Suprapubic skin (tissue), 4 donors: Measurements from ENCODE around the gene NKD2. TPM values are rescaled to one million over a fixed set of nuclear protein-coding genes. Genes with fewer than 3 reads are reported as not detected.

ENCODE experiments used
- DNase-seq, 2 donors: peaks; one replicate each; pipeline ENCODE4 v3.0.0-alpha.2; 2019; ENCODE audit warnings: low spot score in 2 of 2
- H3K27ac ChIP-seq: fragments of 200-600 bp; sonication (generic); one replicate; pipeline ENCODE4 v1.5.1; 2019
- H3K27me3 ChIP-seq: fragments of 200-600 bp; sonication (generic); one replicate; pipeline ENCODE4 v1.5.1; 2019
- H3K36me3 ChIP-seq: fragments of 200-600 bp; sonication (generic); one replicate; pipeline ENCODE4 v1.5.1; 2019
- H3K4me1 ChIP-seq: fragments of 200-600 bp; sonication (generic); one replicate; pipeline ENCODE4 v1.5.1; 2019
- H3K4me3 ChIP-seq: fragments of 200-600 bp; sonication (generic); one replicate; pipeline ENCODE4 v1.5.1; 2019; ENCODE audit warnings: mild to moderate bottlenecking
- H3K9me3 ChIP-seq: fragments of 200-600 bp; sonication (generic); one replicate; pipeline ENCODE4 v1.5.1; 2019
- EP300 ChIP-seq: sonication (generic); formaldehyde crosslinking; IDR thresholded peaks from one replicate; pipeline ENCODE4 v1.6.1; 2017; ENCODE audit warnings: antibody characterized with exemption
- POLR2A ChIP-seq, 2 donors: fragments of 450-650 bp; IDR thresholded peaks; one replicate each; pipeline ENCODE4 v1.6.1; 2017; ENCODE audit warnings: antibody characterized with exemption in 2 of 2, mild to moderate bottlenecking in 2 of 2, moderate library complexity in 2 of 2
- POLR2AphosphoS5 ChIP-seq, 3 donors: sonication (generic); formaldehyde crosslinking; IDR thresholded peaks; one replicate each; pipeline ENCODE4 v1.6.1; 2017; ENCODE audit warnings: antibody characterized with exemption in 3 of 3
- WGBS: methylation state at CpG from one replicate; pipeline ENCODE4 v1.1.5; 2018; 5-methylcytosine and 5-hydroxymethylcytosine counted together
- total RNA-seq, 4 donors: library from RNA; depleted of rRNA; stranded (reverse); fragments of >200 nt; gene quantifications; one replicate each; pipeline ENCODE4 v1.1.0, GENCODE V29; 2016
- TF ChIP-seq, protein P1 (sequence below), 2 donors: fragments of 200-600 bp in 1 of 2; fragments of 450-650 bp in 1 of 2; sonication (generic) in 1 of 2; IDR thresholded peaks; one replicate each; pipeline ENCODE4 v1.5.1; 2016 to 2019; ENCODE audit warnings: antibody characterized with exemption in 2 of 2, mild to moderate bottlenecking in 1 of 2, moderate library complexity in 1 of 2

NKD2 gene
- total RNA-seq, 4 donors from 2014 or later: 7.9 to 13.0 (median 10.6) TPM

- Histone ChIP-seq H3K36me3 (peaks cover 40% of the 10 kb centered on the region), H3K4me3 (no peak overlapping the region), H3K9me3 (no peaks in the 10 kb centered on the region), H3K4me1 (no peaks in the 10 kb centered on the region), H3K27me3 (no peaks in the 10 kb centered on the region), H3K27ac (no peak overlapping the region)
- WGBS: 90% methylated on average over 8 of the region's 15 CpGs
- DNase-seq: no peak
- TF ChIP-seq, protein P1, sequence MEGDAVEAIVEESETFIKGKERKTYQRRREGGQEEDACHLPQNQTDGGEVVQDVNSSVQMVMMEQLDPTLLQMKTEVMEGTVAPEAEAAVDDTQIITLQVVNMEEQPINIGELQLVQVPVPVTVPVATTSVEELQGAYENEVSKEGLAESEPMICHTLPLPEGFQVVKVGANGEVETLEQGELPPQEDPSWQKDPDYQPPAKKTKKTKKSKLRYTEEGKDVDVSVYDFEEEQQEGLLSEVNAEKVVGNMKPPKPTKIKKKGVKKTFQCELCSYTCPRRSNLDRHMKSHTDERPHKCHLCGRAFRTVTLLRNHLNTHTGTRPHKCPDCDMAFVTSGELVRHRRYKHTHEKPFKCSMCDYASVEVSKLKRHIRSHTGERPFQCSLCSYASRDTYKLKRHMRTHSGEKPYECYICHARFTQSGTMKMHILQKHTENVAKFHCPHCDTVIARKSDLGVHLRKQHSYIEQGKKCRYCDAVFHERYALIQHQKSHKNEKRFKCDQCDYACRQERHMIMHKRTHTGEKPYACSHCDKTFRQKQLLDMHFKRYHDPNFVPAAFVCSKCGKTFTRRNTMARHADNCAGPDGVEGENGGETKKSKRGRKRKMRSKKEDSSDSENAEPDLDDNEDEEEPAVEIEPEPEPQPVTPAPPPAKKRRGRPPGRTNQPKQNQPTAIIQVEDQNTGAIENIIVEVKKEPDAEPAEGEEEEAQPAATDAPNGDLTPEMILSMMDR (IDR thresholded peaks at IDR 0.05): no peak
- TF ChIP-seq POLR2A (IDR thresholded peaks at IDR 0.05) (no peak), POLR2AphosphoS5 (IDR thresholded peaks at IDR 0.05) (no peak), EP300 (no peak)
These were observed 61.1 kb downstream of the NKD2 start for GRCh38 chr5:1069720-1070088.

DNA sequence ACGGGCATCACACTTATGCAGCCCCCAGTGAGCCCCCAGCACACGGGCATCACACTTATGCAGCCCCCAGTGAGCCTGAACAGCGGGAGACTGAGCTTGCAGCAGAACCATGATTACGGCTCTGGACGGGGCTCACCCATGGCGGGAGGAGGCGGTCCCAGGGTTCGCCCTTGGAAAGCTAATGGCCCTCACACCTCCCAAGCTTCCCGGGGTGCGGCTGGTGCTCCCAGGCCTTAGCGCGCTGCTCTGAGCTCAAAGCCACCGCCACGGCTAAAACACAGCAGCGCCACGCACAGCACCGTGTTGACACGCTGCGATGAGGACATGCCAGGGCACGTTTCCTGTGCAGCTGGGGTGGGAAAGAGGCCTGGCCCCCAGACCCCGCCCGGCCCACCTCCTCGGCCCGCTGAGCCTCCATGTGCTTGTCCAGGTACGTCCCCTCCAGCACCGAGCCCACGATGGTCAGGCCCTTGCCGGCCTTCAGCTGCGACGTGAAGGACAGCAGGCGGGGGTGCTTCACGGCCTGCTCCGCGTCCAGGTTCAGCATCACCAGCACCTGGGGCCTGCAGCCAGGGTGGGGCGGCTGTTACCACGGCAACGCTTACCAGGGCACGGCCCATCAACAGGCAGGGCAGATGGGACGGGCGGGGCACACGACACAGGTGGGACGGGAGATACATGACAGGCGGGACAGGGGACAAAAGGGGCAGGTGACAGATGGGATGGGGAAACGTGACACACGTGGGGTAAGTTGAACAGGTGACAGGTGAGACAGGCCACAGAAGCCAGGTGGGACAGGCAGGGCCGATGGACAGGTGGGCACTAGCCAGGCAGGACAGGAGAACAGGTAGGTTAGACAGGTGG lies 64.9 kb downstream of the NKD2 start:
- 88% methylated on average over 26 of the region's 46 CpGs for WGBS
- Histone ChIP-seq H3K4me3 (no peak overlapping the region), H3K27me3 (no peaks in the 10 kb centered on the region), H3K27ac (no peak overlapping the region), H3K4me1 (no peaks in the 10 kb centered on the region), H3K36me3 (peaks cover 61% of the 10 kb centered on the region), H3K9me3 (no peaks in the 10 kb centered on the region)
- TF ChIP-seq, protein P1 (IDR thresholded peaks at IDR 0.05): no peak
- TF ChIP-seq POLR2AphosphoS5 (IDR thresholded peaks at IDR 0.05) (no peak), POLR2A (IDR thresholded peaks at IDR 0.05) (no peak), EP300 (no peak)
- no peak for DNase-seq

DNA sequence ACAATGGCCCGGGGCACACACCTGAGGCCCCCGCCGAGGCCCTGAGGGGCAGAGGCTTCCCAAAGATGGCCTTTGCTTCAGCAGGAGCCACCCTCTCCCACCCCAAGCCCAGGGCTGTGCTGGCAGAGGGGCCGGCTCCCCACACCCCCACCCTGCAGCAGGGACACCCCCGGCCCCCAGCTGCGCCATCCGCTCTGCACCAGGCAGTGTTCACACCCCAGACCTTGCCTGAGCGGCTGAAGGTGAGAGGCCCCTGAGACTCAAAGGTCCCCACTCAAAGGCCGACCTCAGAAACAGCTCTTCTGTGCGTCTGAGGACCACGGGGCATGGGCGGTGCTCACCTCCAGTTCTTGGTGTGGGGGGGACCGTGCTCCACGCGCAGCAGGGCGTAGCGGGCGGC lies 65.6 kb downstream of the NKD2 start:
- Histone ChIP-seq H3K4me1 (no peaks in the 10 kb centered on the region), H3K36me3 (peaks cover 61% of the 10 kb centered on the region), H3K27ac (no peak overlapping the region), H3K4me3 (no peak overlapping the region), H3K27me3 (no peaks in the 10 kb centered on the region), H3K9me3 (no peaks in the 10 kb centered on the region)
- no peak for DNase-seq
- 95% methylated on average over 11 of the region's 18 CpGs for WGBS
- no peak for TF ChIP-seq POLR2A (IDR thresholded peaks at IDR 0.05)
- TF ChIP-seq, protein P1 (IDR thresholded peaks at IDR 0.05): no peak
- no peak for TF ChIP-seq POLR2AphosphoS5 (IDR thresholded peaks at IDR 0.05)
- no peak for TF ChIP-seq EP300

GRCh38 chr5:1074816-1075554 lies 66.4 kb downstream of the NKD2 start:
- H3K36me3 ChIP-seq: peaks cover 63% of the 10 kb centered on the region

More at GRCh38 chr5:1074816-1075554, 66.4 kb downstream of the NKD2 start:
- DNase-seq: no peak
- WGBS: 97% methylated on average over 6 of the region's 40 CpGs
- no peaks in the 10 kb centered on the region for H3K27me3 ChIP-seq
- H3K4me3 ChIP-seq: no peak overlapping the region
- TF ChIP-seq, protein P1 (IDR thresholded peaks at IDR 0.05): no peak
- TF ChIP-seq EP300: no peak
- no peak for TF ChIP-seq POLR2AphosphoS5 (IDR thresholded peaks at IDR 0.05)
- TF ChIP-seq POLR2A (IDR thresholded peaks at IDR 0.05): no peak
- H3K9me3 ChIP-seq: no peaks in the 10 kb centered on the region
- no peak overlapping the region for H3K27ac ChIP-seq
- H3K4me1 ChIP-seq: no peaks in the 10 kb centered on the region
